IPS DF 4.7 (cell line): ENCODE measurements around the gene CDH23.
A peak's percentile ranks its signal among the peaks of the same experiment; 100 is the strongest.
"Not testable (repeated sequence)": the region's sequence is repeated elsewhere in the genome, so short reads cannot be mapped to it uniquely, and the experiment has no call there.

Experiments used
- DNase-seq: peaks from one replicate; pipeline ENCODE4 v3.0.0-alpha.2; 2013; ENCODE audit warnings: low spot score; ENCODE audit errors: extremely low read depth

Gene CDH23

DNA sequence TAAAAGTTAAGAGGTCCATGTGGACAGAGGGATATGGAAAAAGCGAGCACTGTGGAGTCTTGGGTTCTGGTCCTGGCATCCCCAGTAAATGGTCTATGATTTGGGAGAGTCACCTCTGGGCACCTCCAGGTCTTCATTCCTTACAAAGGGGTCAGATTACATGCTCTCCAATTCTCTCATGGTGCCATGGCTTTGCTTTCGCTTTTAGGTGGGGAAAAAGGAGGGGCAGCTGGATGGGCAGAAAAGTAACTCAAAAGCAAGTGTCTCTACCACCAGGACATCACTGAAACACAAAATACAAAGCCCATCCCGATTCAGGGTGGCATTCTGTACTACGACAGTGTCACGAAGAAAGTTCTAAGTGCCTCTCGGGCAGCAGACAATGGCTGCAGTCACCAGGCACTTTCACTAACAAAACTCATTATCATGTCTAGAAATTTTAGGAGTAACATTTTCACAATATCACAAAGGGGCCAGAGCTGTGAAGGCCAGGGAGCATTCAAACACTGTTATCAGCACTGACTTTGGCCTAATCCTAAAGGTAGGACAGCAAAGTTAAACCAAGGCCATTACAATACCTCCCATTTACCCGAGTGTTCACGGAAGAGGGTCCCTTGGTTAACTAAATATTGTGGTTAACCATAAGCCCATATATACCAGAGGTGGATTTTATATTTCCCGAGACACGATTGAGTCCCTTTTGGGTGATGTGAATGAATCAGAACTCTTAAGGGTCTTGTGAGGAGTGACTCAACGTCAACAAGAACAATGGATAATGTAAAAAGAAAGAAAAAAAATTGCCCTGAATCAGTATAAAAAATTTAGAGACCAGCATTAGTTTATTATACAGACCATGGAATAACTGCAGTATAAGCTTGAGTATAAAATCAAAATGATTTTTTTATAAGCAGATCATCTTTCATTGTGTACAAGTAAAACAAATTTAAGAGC, 451.9 kb downstream of the CDH23 start:
- no peak for DNase-seq

DNA sequence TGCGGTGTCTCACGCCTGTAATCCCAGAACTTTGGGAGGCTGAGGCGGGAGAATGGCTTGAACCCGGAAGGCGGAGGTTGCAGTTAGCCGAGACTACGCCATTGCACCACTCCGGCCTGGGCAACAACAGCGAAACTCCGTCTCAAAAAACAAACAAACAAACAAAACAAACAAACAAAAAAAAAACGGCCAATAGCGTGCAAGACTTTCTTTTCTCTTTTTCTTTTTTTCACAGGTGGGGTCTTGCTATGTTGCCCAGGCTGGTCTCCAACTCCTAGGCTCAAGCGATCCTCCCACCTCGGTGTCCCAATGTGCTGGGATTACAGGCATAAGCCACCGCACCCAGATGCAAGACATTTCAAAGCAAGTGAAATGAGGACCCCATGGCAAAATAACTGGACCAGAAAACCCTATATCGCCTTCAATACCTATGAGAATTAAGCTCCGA, 452.8 kb downstream of the CDH23 start:
- DNase-seq: no peak

DNA sequence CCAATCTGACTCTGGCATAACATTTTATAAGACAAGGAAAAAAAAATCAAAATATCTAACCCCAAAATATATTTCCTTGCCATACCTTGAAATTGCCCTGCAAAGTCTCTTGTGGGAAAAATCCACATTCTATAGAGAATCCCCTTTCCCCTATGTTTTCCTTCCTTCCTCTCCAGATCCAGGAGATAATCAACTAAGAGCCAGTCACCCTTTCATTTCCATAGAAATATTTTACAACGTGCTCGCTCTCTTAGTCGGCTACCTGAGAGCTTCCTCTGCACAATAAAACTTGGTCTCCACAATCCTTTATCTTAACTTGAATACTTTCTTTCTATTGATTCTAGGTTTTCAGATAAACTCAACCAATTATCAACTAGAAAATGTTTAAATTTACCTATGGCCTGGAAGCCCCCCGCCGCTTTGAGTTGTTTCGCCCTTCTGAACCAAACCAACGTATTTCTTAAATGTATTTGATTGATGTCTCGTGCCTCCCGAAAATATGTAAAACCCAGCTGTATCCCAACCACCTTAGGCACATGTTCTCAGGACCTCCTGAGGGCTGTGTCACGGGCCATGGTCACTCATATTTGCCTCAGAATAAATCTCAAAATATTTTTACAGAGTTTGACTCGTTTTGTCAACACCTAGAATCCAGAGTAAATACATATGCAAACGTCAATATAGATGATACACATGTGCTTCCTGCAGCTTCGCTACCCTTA, 453.5 kb downstream of the CDH23 start:
- no peak for DNase-seq

DNA sequence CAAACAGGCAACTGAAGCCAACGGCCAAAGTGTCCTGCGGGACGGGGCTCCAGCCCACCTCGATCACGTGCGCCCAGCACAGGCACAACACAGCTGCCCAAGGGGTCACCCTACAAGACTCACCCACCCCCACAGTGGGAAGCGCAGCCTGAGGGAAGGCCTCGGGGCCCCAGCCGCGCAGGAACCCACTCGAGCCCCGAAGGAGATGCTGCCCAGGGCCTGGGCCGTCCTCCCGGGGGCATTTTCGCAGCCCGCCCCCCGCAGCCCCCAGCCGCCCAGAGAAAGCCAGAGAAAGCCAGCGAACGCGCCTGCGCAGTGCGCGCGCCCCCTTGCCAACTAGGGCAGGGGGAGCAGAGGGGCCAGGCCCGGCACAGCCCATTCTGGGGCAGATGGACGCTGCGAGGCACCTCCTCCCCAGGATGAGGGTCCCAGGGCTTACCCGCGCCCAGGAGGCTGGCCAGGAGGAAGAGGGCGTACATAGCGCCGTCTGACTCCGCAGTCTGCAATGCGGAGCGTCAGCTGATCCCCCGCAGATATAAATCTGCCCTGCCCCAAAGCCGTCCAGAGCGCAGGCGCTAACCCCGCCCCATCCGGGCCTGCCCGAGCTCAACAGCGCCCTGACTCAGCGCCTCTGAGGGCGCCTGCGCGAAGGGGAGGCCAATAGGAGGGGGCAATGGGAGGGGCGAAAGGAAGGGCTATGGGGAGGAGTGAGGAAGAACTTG, 454.2 kb downstream of the CDH23 start, which contains the start of gene PSAP:
Gene PSAP, minus strand, starts transcription at position 509 of the 722 bp plus-strand sequence. Its CDS starts 30 bp downstream, at position 479.
- peak; percentile 81 for DNase-seq

DNA sequence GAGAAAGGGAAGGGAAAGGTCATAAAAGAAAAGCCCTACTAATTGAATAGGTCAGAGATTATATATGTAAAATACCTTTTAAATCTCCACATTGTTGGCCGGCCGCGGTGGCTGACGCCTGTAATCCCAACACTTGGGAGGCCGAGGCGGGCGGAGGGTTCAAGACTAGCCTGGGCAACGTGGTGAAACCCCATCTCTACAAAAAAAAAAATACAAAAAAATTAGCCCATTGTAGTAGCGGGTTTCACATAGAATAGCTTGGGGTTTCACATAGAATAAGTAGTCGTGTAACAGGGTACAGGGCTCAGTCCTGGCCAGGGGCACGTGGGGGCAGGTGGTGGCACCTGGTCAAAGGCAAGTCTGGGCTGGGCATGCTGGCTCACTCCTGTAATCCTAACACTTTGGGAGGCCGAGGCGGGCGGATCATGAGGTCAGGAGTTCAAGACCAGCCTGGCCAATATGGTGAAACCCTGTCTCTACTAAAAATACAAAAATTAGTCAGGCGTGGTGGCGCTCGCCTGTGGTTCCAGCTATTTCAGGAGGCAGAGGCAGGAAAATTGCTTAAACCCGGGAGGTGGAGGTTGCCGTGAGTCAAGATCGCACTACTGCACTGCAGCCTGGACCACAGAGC, 454.9 kb downstream of the CDH23 start:
- DNase-seq: not testable (repeated sequence)

DNA sequence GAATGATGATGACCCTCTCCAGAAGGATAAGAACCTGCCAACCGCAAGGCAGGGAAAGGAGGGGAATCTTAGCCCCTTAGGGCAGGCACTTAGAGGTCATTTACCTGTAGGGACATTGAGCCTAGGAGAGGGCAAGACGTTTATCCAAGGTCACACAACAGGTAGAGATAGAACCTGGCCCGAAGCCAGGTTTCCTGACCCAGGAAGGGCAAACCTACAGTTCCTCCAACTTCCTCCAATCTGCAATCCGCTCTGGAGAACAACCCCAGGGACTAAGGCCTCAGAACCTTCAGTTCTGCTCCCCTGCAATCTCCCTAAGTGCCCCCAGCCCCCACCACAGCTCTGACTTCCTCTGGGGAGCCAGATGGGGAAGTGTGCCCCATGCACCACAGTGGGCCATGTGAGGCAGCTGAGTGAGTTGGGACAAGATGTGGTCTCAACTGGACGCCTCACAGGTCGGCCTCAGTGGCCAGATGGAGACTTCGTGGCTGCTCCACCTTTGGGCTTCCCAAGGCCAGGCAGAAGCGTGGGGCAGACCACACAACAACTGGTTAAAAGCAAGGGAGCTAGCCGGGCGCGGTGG, 455.7 kb downstream of the CDH23 start:
- no peak for DNase-seq

DNA sequence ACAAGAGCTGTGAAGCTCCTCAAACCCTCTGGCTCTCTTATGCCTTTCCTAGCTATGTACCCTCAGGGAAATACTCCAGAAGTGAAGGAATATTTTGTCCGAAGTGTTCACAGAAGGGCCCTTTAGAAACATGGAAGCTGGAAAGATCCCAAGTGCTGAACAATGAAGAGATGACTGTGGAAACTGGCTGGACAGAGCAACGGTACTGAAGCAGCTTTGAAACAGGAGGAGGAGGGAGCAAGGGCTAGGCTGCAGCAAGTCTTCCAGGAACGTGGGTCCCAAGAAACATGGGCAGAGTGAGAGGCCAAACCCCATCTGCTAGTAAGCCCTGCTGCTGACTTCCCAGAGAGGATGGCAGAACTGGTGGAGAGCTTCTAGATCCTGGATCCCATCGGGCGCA, 457.3 kb downstream of the CDH23 start:
- DNase-seq: no peak

DNA sequence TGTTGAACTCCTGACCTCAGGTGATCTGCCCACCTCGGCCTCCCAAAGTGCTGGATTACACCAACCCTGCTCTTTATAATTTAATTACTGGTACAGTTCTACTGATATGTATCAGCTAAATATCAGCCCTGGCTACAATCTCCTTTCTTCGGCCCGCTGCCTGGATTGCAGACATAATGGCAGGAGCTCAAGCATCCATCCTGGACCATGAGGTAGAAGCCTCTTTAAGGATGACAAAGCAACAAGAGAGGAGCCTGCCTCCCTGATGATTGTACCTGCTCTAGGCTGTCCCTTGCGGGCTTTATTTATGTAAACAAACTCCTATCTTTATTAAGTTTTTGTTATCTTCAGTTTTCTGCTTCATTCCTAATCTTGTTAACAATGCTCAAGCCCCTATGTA, 459.9 kb downstream of the CDH23 start:
- no peak for DNase-seq

DNA sequence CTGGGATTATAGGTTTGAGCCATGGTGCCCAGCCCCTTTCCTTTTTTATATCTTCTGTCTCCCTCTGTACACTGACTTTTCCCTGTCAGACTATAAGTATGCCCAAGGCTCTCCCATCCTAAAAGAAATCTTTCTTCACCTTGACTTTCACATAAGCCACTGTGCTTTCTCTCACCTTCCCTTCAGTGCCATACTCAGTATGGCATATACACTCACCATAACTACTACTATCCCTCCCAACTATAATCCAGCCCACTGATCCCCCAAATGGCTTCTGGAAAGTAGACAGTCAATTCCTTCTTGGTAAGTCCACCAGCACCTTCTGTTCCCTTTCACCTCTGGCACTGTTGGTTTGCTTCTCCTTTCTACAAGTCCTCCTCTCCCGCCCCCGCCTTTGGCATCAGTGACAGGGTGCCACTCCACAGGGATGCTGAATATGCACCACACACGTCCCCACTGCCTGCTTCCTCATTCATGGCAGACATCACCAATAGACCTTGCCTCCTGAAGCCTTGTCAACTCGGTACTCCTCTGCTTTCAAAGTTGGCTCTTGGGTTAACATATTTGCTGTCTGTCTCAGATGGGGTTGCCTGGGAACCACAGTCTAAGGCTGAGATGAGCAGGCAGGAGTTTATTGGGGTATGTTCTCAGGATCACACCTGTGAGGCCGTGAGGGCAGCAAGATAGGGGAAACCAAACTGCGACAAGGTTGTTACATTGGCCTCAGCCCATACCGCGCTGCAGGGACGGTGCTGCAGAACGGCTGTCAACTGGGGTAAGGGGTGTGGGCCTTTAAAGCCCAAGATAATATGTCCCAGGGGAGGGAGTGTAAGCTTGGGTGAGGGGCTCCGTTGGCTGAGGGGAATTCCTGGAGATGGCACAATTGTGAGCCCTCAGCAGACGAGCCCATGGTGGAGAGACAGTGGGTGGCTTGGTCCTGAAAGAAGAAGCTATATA, 461.5 kb downstream of the CDH23 start:
- no peak for DNase-seq

DNA sequence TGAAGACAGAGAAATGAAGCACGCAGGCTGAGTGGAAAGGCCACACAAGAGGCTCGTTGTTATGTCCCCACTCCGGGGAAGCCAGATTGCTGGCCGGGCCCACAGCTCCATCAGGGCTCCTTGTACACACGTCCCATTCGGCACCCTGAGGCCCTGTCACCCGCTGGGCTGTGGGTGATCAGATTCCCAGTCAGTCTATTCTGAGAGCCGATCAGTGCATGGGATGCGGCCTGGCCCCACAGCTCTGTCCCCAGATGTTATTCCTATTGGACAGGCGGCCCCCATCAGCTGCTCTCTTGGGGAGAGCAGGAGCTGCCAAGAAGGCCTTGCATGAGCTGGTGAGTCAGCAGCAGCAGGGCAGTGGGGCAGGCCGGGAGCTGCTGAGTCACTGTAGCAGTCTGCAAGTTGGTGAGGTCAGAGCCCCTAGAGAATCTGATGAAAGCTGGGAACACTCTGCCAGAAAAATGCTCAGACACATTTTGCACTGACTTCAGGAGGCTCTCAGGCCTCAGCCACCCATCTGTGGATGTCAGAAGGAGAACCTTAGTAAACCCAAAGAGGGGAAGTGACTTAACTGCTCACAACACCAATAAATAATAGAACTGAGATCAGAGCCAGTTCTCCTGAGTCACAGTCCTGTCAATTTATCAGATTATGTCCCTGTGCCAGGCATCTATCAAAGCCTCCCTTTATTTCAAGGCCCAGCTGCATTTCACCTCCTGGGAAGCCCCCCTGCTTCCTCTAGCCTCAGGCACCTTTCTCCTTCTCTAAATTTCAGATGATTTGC, 463.7 kb downstream of the CDH23 start:
- no peak for DNase-seq

DNA sequence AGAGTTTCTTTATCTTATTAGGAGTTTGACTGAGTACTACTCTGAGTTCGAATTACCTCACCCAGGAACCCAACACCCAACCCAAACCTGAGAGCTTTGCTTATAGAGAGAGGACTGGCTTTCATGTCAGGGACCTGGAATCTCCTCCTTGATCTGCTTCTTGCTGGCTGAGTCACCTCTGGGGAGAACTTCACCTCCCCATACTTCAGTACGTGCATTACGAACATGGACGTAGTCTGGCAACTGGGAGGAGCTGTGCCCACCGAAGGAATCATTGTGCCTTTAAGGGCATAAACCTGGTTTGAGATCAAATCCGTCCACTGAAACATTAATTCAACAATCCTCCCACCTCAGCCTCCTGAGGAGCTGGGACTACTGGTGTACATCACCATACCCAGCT, 466.5 kb downstream of the CDH23 start:
- no peak for DNase-seq

DNA sequence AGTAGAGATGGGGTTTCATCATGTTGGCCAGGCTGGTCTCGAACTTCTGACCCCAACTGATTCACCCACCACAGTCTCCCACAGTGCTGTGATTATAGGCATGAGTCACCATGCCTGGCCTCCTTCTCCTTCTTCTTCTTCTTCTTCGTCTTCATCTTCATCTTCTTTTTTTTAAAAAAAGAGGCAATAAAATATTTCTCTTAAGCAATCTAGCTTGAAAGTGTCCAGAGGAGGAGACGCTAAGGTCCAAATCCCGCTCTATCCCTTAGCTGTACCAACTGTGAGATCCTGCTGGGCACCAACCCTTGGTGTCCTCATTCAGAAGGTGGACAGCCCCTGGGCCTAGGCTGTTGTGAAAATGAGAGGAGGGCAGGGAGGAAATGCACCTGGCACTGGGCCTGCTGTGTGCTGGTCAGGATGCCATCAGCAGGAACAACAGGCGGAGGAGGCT, 468.2 kb downstream of the CDH23 start:
- no peak for DNase-seq
